ENCODE measurements around the gene BRSK2.
A peak's percentile ranks its signal among the peaks of the same experiment; 100 is the strongest.

BRSK2 gene

GRCh38 chr11:1500466-1501420 is 111.0 kb downstream of the BRSK2 start:
- H3K4me1 ChIP-seq (ENCODE audit: control insufficient read depth, insufficient read depth, low read length) = peaks cover 11% of the 10 kb centered on the region
- no peak overlapping the region for H3K4me3 ChIP-seq (ENCODE audit: low read length)
- no peaks in the 10 kb centered on the region for H3K27me3 ChIP-seq (ENCODE audit: control insufficient read depth, insufficient read depth, low read length)

GRCh38 chr11:1501421-1502167 is 111.9 kb downstream of the BRSK2 start:
- Histone ChIP-seq H3K9ac (ENCODE audit: low read length) (no peak overlapping the region), H3K4me1 (ENCODE audit: control insufficient read depth, insufficient read depth, low read length) (peaks cover 11% of the 10 kb centered on the region), H3K27me3 (ENCODE audit: control insufficient read depth, insufficient read depth, low read length) (no peaks in the 10 kb centered on the region), H3K36me3 (ENCODE audit: control insufficient read depth, insufficient read depth, low read length) (peaks cover 3% of the 10 kb centered on the region), H3K27ac (ENCODE audit: low read depth, low read length) (peak overlapping the region; percentile 10), H3K4me3 (ENCODE audit: low read length) (no peak overlapping the region)

More at GRCh38 chr11:1500466-1501420, 111.0 kb downstream of the BRSK2 start:
- H3K9ac ChIP-seq (ENCODE audit: low read length) = no peak overlapping the region
- peaks cover 3% of the 10 kb centered on the region for H3K36me3 ChIP-seq (ENCODE audit: control insufficient read depth, insufficient read depth, low read length)
- no peak overlapping the region for H3K27ac ChIP-seq (ENCODE audit: low read depth, low read length)

GRCh38 chr11:1502168-1502953 is 112.6 kb downstream of the BRSK2 start:
- no peak overlapping the region for H3K9ac ChIP-seq (ENCODE audit: low read length)
- no peak overlapping the region for H3K4me3 ChIP-seq (ENCODE audit: low read length)
- H3K36me3 ChIP-seq (ENCODE audit: control insufficient read depth, insufficient read depth, low read length) = peaks cover 3% of the 10 kb centered on the region
- no peaks in the 10 kb centered on the region for H3K27me3 ChIP-seq (ENCODE audit: control insufficient read depth, insufficient read depth, low read length)
- H3K27ac ChIP-seq (ENCODE audit: low read depth, low read length) = peak overlapping the region; percentile 10
- H3K4me1 ChIP-seq (ENCODE audit: control insufficient read depth, insufficient read depth, low read length) = peaks cover 19% of the 10 kb centered on the region

- Histone ChIP-seq H3K36me3 (ENCODE audit: control insufficient read depth, insufficient read depth, low read length) (peaks cover 3% of the 10 kb centered on the region), H3K27me3 (ENCODE audit: control insufficient read depth, insufficient read depth, low read length) (no peaks in the 10 kb centered on the region), H3K9ac (ENCODE audit: low read length) (no peak overlapping the region), H3K4me3 (ENCODE audit: low read length) (no peak overlapping the region), H3K27ac (ENCODE audit: low read depth, low read length) (peak overlapping the region; percentile 24), H3K4me1 (ENCODE audit: control insufficient read depth, insufficient read depth, low read length) (peaks cover 22% of the 10 kb centered on the region)
Observed at GRCh38 chr11:1502954-1503707, 113.4 kb downstream of the BRSK2 start.

GRCh38 chr11:1503708-1504104 is 114.0 kb downstream of the BRSK2 start:
- no peak overlapping the region for H3K9ac ChIP-seq (ENCODE audit: low read length)
- no peak overlapping the region for H3K4me3 ChIP-seq (ENCODE audit: low read length)
- H3K4me1 ChIP-seq (ENCODE audit: control insufficient read depth, insufficient read depth, low read length) = peaks cover 22% of the 10 kb centered on the region
- no peak overlapping the region for H3K27ac ChIP-seq (ENCODE audit: low read depth, low read length)
- peaks cover 3% of the 10 kb centered on the region for H3K36me3 ChIP-seq (ENCODE audit: control insufficient read depth, insufficient read depth, low read length)
- no peaks in the 10 kb centered on the region for H3K27me3 ChIP-seq (ENCODE audit: control insufficient read depth, insufficient read depth, low read length)

- no peak overlapping the region for H3K4me3 ChIP-seq (ENCODE audit: low read length)
- peaks cover 3% of the 10 kb centered on the region for H3K36me3 ChIP-seq (ENCODE audit: control insufficient read depth, insufficient read depth, low read length)
- H3K4me1 ChIP-seq (ENCODE audit: control insufficient read depth, insufficient read depth, low read length) = peaks cover 24% of the 10 kb centered on the region
- H3K27ac ChIP-seq (ENCODE audit: low read depth, low read length) = no peak overlapping the region
- no peaks in the 10 kb centered on the region for H3K27me3 ChIP-seq (ENCODE audit: control insufficient read depth, insufficient read depth, low read length)
- H3K9ac ChIP-seq (ENCODE audit: low read length) = no peak overlapping the region
Observed at GRCh38 chr11:1504138-1504537, 114.4 kb downstream of the BRSK2 start.

- H3K4me3 ChIP-seq (ENCODE audit: low read length) = no peak overlapping the region
- H3K4me1 ChIP-seq (ENCODE audit: control insufficient read depth, insufficient read depth, low read length) = peaks cover 27% of the 10 kb centered on the region
- no peaks in the 10 kb centered on the region for H3K36me3 ChIP-seq (ENCODE audit: control insufficient read depth, insufficient read depth, low read length)
- H3K27me3 ChIP-seq (ENCODE audit: control insufficient read depth, insufficient read depth, low read length) = no peaks in the 10 kb centered on the region
- no peak overlapping the region for H3K9ac ChIP-seq (ENCODE audit: low read length)
- H3K27ac ChIP-seq (ENCODE audit: low read depth, low read length) = no peak overlapping the region
Observed at GRCh38 chr11:1504581-1505290, 115.0 kb downstream of the BRSK2 start.

GRCh38 chr11:1505480-1505879 is 115.7 kb downstream of the BRSK2 start:
- H3K27ac ChIP-seq (ENCODE audit: low read depth, low read length) = no peak overlapping the region
- no peak overlapping the region for H3K9ac ChIP-seq (ENCODE audit: low read length)
- no peaks in the 10 kb centered on the region for H3K27me3 ChIP-seq (ENCODE audit: control insufficient read depth, insufficient read depth, low read length)
- no peaks in the 10 kb centered on the region for H3K36me3 ChIP-seq (ENCODE audit: control insufficient read depth, insufficient read depth, low read length)
- peaks cover 27% of the 10 kb centered on the region for H3K4me1 ChIP-seq (ENCODE audit: control insufficient read depth, insufficient read depth, low read length)
- H3K4me3 ChIP-seq (ENCODE audit: low read length) = no peak overlapping the region

GRCh38 chr11:1506981-1507380 is 117.2 kb downstream of the BRSK2 start:
- Histone ChIP-seq H3K9ac (ENCODE audit: low read length) (no peak overlapping the region), H3K27ac (ENCODE audit: low read depth, low read length) (no peak overlapping the region), H3K4me3 (ENCODE audit: low read length) (no peak overlapping the region), H3K36me3 (ENCODE audit: control insufficient read depth, insufficient read depth, low read length) (no peaks in the 10 kb centered on the region), H3K27me3 (ENCODE audit: control insufficient read depth, insufficient read depth, low read length) (no peaks in the 10 kb centered on the region), H3K4me1 (ENCODE audit: control insufficient read depth, insufficient read depth, low read length) (peaks cover 27% of the 10 kb centered on the region)

GRCh38 chr11:1507381-1508140 is 117.8 kb downstream of the BRSK2 start:
- Histone ChIP-seq H3K4me1 (ENCODE audit: control insufficient read depth, insufficient read depth, low read length) (peaks cover 23% of the 10 kb centered on the region), H3K27ac (ENCODE audit: low read depth, low read length) (peak overlapping the region; percentile 18), H3K9ac (ENCODE audit: low read length) (no peak overlapping the region), H3K36me3 (ENCODE audit: control insufficient read depth, insufficient read depth, low read length) (no peaks in the 10 kb centered on the region), H3K4me3 (ENCODE audit: low read length) (no peak overlapping the region), H3K27me3 (ENCODE audit: control insufficient read depth, insufficient read depth, low read length) (no peaks in the 10 kb centered on the region)

GRCh38 chr11:1508491-1508891 is 118.8 kb downstream of the BRSK2 start:
- Histone ChIP-seq H3K27ac (ENCODE audit: low read depth, low read length) (no peak overlapping the region), H3K4me3 (ENCODE audit: low read length) (no peak overlapping the region), H3K36me3 (ENCODE audit: control insufficient read depth, insufficient read depth, low read length) (no peaks in the 10 kb centered on the region), H3K27me3 (ENCODE audit: control insufficient read depth, insufficient read depth, low read length) (no peaks in the 10 kb centered on the region), H3K4me1 (ENCODE audit: control insufficient read depth, insufficient read depth, low read length) (peaks cover 16% of the 10 kb centered on the region), H3K9ac (ENCODE audit: low read length) (no peak overlapping the region)
